ENCODE measurements around the gene ALX3.

DNA sequence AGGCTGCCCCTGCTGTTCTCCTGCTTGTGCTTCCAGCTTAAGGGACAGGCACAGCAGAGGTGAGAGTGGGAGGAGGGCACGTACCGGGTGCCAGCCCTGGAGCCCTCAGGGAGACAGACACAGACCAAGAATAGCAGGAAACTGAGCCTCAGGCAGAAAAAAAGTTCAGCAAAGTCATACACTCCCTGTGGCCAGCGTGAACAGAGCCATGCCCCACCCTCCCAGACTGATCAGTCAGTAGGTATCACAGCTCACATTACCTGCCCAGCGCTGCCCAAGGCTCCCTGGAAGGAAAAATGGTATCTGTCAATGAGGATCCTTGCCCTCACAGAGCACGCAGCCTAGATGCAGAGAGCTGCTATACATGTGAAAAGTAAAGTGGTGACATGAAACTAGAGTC is 43.1 kb upstream of the ALX3 start:
- TF ChIP-seq POLR2AphosphoS5 (IDR thresholded peaks at IDR 0.05; ENCODE audit: low read depth, low read length) (no peak), TAF1 (IDR thresholded peaks at IDR 0.05; ENCODE audit: borderline replicate concordance, low read depth, low read length) (no peak), POLR2A (IDR thresholded peaks at IDR 0.05; ENCODE audit: low read depth, low read length) (no peak)
